Measurements from ENCODE around the gene RELCH. TPM values are rescaled to one million over a fixed set of nuclear protein-coding genes. Genes with fewer than 3 reads are reported as not detected.

RELCH gene
- total RNA-seq, 2 donors from 2014 or later, result 11.1 to 16.7 TPM

DNA sequence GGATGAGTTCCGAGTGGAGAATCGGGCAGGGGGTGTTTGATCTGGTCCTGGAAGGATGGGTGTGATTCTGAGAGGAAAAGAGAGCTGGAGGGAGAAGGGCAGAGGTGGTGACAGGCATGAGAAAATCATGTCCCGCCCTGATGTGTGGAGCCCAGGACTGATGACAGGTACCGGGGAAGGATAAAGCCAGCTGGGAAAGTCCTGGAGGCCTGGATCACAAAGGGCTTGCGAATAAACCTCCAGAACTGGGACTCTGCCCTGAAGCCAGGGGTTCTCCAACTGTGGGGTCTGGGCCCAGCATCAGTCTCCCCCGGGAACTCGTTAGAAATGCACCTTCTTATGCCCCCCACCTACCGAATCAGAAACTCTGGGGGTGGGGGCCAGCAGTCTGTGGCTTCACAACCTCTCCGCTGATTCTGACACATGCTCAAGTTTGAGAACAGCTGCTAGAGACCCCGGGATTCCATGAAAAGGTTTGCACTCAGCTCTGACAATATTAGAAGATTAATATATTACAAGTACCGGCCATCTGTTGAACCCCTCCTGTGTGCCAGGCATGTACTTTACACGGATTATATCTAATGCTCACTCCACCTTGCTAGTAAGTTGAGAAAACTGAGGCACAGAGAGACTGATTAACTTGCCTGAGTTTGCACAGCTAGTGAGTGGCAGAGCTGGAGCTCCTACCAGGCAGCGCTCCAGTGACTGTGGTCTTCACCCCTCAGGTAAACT lies 146.1 kb downstream of the RELCH start:
- peaks cover 0 to 4% of the 10 kb centered on the region in 2 donors for H3K27me3 ChIP-seq
- H3K36me3 ChIP-seq, result no peaks in the 10 kb centered on the region
- no peaks in the 10 kb centered on the region for H3K9me3 ChIP-seq
- no peak for TF ChIP-seq CTCF (IDR thresholded peaks at IDR 0.05)
- H3K27ac ChIP-seq, result no peak overlapping the region
- DNase-seq (ENCODE audit: low spot score), result no peak
- H3K4me3 ChIP-seq, result no peak overlapping the region
- H3K4me1 ChIP-seq, result peaks cover 0 to 27% of the 10 kb centered on the region in 2 donors

- Histone ChIP-seq H3K27me3 (no peaks in the 10 kb centered on the region), H3K9me3 (no peaks in the 10 kb centered on the region), H3K4me1 (peaks cover 0 to 17% of the 10 kb centered on the region in 2 donors), H3K4me3 (no peak overlapping the region), H3K36me3 (no peaks in the 10 kb centered on the region), H3K27ac (no peak overlapping the region)
- no peak for DNase-seq (ENCODE audit: low spot score)
- TF ChIP-seq CTCF (IDR thresholded peaks at IDR 0.05), result no peak
Observed at GRCh38 chr18:62334120-62334519, 147.1 kb downstream of the RELCH start.

DNA sequence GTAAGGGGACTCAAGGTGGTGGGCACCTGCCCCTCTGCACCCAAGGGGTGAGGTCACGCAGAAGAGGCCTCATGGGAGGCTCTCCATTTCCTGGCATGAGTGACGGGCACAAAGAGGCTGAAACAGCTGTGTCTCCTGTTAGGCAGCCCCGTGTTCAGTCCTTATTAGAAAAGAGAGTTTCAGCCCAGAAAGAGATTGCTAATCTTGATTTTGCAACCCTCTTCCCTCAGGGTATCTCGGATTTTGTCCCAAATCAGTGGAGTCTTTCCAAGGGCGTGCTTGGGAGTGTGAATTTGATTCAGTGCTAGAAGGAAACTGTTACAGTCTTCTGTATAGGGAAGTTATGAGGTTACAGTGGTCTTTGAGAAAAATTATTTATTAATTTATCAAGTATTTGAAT lies 148.4 kb downstream of the RELCH start:
- DNase-seq (ENCODE audit: low spot score), result no peak
- Histone ChIP-seq H3K27me3 (no peaks in the 10 kb centered on the region), H3K9me3 (no peaks in the 10 kb centered on the region), H3K4me3 (no peak overlapping the region), H3K4me1 (peaks cover 0 to 3% of the 10 kb centered on the region in 2 donors), H3K27ac (no peak overlapping the region), H3K36me3 (no peaks in the 10 kb centered on the region)
- TF ChIP-seq CTCF (IDR thresholded peaks at IDR 0.05), result no peak

GRCh38 chr18:62336618-62337017 lies 149.6 kb downstream of the RELCH start:
- no peak for TF ChIP-seq CTCF (IDR thresholded peaks at IDR 0.05)
- H3K27me3 ChIP-seq, result no peaks in the 10 kb centered on the region
- no peak overlapping the region for H3K4me3 ChIP-seq
- no peak for DNase-seq (ENCODE audit: low spot score)
- no peaks in the 10 kb centered on the region for H3K4me1 ChIP-seq
- no peak overlapping the region for H3K27ac ChIP-seq
- H3K9me3 ChIP-seq, result no peaks in the 10 kb centered on the region
- no peaks in the 10 kb centered on the region for H3K36me3 ChIP-seq

GRCh38 chr18:62337336-62337735 lies 150.3 kb downstream of the RELCH start:
- Histone ChIP-seq H3K9me3 (no peaks in the 10 kb centered on the region), H3K4me3 (no peak overlapping the region), H3K27me3 (no peaks in the 10 kb centered on the region), H3K4me1 (no peaks in the 10 kb centered on the region), H3K27ac (no peak overlapping the region), H3K36me3 (no peaks in the 10 kb centered on the region)
- no peak for TF ChIP-seq CTCF (IDR thresholded peaks at IDR 0.05)
- no peak for DNase-seq (ENCODE audit: low spot score)

All from right atrium auricular region (tissue), 2 donors.